Measurements from ENCODE around the gene CFAP119. TPM values are rescaled to one million over a fixed set of nuclear protein-coding genes. Genes with fewer than 3 reads are reported as not detected.

Gene CFAP119
- total RNA-seq, 2 experiments from 2014 or later = 2.0 to 2.3 TPM

GRCh38 chr16:30755955-30756780, 5.7 kb downstream of the CFAP119 start:
- Mint-ChIP-seq H3K36me3 (ENCODE audit: low read depth) (peaks cover 10% of the 10 kb centered on the region), H3K4me1 (ENCODE audit: low read depth) (peaks cover 8% of the 10 kb centered on the region), H3K27ac (no peak overlapping the region), H3K4me3 (no peak overlapping the region), H3K27me3 (ENCODE audit: low read depth) (no peaks in the 10 kb centered on the region), H3K9me3 (no peaks in the 10 kb centered on the region)
- intact Hi-C loops (cut with micrococcal nuclease) = no loop called here
- no peak for DNase-seq
- CTCF ChIA-PET = no interaction called here

- Mint-ChIP-seq H3K27ac (no peak overlapping the region), H3K27me3 (ENCODE audit: low read depth) (no peaks in the 10 kb centered on the region), H3K36me3 (ENCODE audit: low read depth) (peaks cover 16% of the 10 kb centered on the region), H3K4me3 (no peak overlapping the region), H3K9me3 (no peaks in the 10 kb centered on the region), H3K4me1 (ENCODE audit: low read depth) (peaks cover 9% of the 10 kb centered on the region)
- DNase-seq = no peak
- CTCF ChIA-PET = interaction anchor here (1.2 kb wide), 1 partner anchor 189 kb away, joined by 3 read pairs; no protein-coding TSS in a partner anchor
- intact Hi-C loops (cut with micrococcal nuclease) = no loop called here
These were observed 8.3 kb downstream of the CFAP119 start for GRCh38 chr16:30753596-30753995.

- Mint-ChIP-seq H3K4me1 (ENCODE audit: low read depth) (peaks cover 19% of the 10 kb centered on the region), H3K36me3 (ENCODE audit: low read depth) (peaks cover 13% of the 10 kb centered on the region), H3K9me3 (no peaks in the 10 kb centered on the region), H3K27ac (no peak overlapping the region), H3K4me3 (no peak overlapping the region), H3K27me3 (ENCODE audit: low read depth) (no peaks in the 10 kb centered on the region)
- CTCF ChIA-PET = interaction anchor here (1.0 kb wide), 1 partner anchor 63 kb away, joined by 3 read pairs; no protein-coding TSS in a partner anchor
- no peak for DNase-seq
- intact Hi-C loops (cut with micrococcal nuclease) = no loop called here
These were observed 10.9 kb downstream of the CFAP119 start for GRCh38 chr16:30750876-30751465.

- Mint-ChIP-seq H3K4me3 (peak overlapping the region; percentile 89), H3K9me3 (no peaks in the 10 kb centered on the region), H3K4me1 (ENCODE audit: low read depth) (peaks cover 19% of the 10 kb centered on the region), H3K27me3 (ENCODE audit: low read depth) (no peaks in the 10 kb centered on the region), H3K27ac (no peak overlapping the region), H3K36me3 (ENCODE audit: low read depth) (peaks cover 10% of the 10 kb centered on the region)
- DNase-seq = no peak
- intact Hi-C loops (cut with micrococcal nuclease) = no loop called here
- CTCF ChIA-PET = no interaction called here
These were observed 11.7 kb downstream of the CFAP119 start for GRCh38 chr16:30750201-30750600.

GRCh38 chr16:30748634-30749445, 13.0 kb downstream of the CFAP119 start:
- CTCF ChIA-PET = interaction anchor here (0.6 to 1.4 kb wide), 2 partner anchors 19 to 66 kb away, joined by 5 read pairs; no protein-coding TSS in a partner anchor
- Mint-ChIP-seq H3K27me3 (ENCODE audit: low read depth) (no peaks in the 10 kb centered on the region), H3K9me3 (no peaks in the 10 kb centered on the region), H3K36me3 (ENCODE audit: low read depth) (peaks cover 12% of the 10 kb centered on the region), H3K27ac (no peak overlapping the region), H3K4me1 (ENCODE audit: low read depth) (peaks cover 19% of the 10 kb centered on the region), H3K4me3 (peak overlapping the region; percentile 89)
- intact Hi-C loops (cut with micrococcal nuclease) = loop anchor here (1.0 to 2.0 kb wide), 8 partner anchors 13 to 326 kb away; partner anchors contain the start of genes CFAP119, FBRS, PRR14 and RNF40
- no peak for DNase-seq

- intact Hi-C loops (cut with micrococcal nuclease) = loop anchor here (1.0 to 2.0 kb wide), 8 partner anchors 14 to 327 kb away; partner anchors contain the start of genes CFAP119, FBRS, PRR14 and RNF40
- DNase-seq = peak; percentile 99
- no peaks in the 10 kb centered on the region for H3K27me3 Mint-ChIP-seq (ENCODE audit: low read depth)
- peaks cover 19% of the 10 kb centered on the region for H3K36me3 Mint-ChIP-seq (ENCODE audit: low read depth)
- peaks cover 19% of the 10 kb centered on the region for H3K4me1 Mint-ChIP-seq (ENCODE audit: low read depth)
- H3K27ac Mint-ChIP-seq = peak within 1 kb of the TSS; percentile 86
- CTCF ChIA-PET = interaction anchor here (0.5 to 1.4 kb wide), 6 partner anchors 18 to 152 kb away, joined by 3 to 6 read pairs (median 5); no protein-coding TSS in a partner anchor
- peak within 1 kb of the TSS; percentile 89 for H3K4me3 Mint-ChIP-seq
- no peaks in the 10 kb centered on the region for H3K9me3 Mint-ChIP-seq
These were observed 13.8 kb downstream of the CFAP119 start, which contains the start of gene PHKG2 for GRCh38 chr16:30747799-30748633. TSS of gene PHKG2 (plus strand) at chr16:30748425. CDS start at chr16:30748821, 396 bp downstream.

GRCh38 chr16:30747331-30747730, 14.5 kb downstream of the CFAP119 start:
- H3K27me3 Mint-ChIP-seq (ENCODE audit: low read depth) = no peaks in the 10 kb centered on the region

GRCh38 chr16:30746638-30747175, 15.2 kb downstream of the CFAP119 start:
- no peak overlapping the region for H3K27ac Mint-ChIP-seq
- H3K36me3 Mint-ChIP-seq (ENCODE audit: low read depth) = peaks cover 22% of the 10 kb centered on the region
- H3K27me3 Mint-ChIP-seq (ENCODE audit: low read depth) = no peaks in the 10 kb centered on the region
- CTCF ChIA-PET = no interaction called here
- H3K4me3 Mint-ChIP-seq = no peak overlapping the region
- H3K9me3 Mint-ChIP-seq = no peaks in the 10 kb centered on the region
- peaks cover 19% of the 10 kb centered on the region for H3K4me1 Mint-ChIP-seq (ENCODE audit: low read depth)
- intact Hi-C loops (cut with micrococcal nuclease) = no loop called here
- no peak for DNase-seq

More at GRCh38 chr16:30747331-30747730, 14.5 kb downstream of the CFAP119 start:
- Mint-ChIP-seq H3K36me3 (ENCODE audit: low read depth) (peaks cover 19% of the 10 kb centered on the region), H3K27ac (peak overlapping the region; percentile 86), H3K4me1 (ENCODE audit: low read depth) (peaks cover 19% of the 10 kb centered on the region), H3K9me3 (no peaks in the 10 kb centered on the region), H3K4me3 (peak overlapping the region; percentile 89)
- CTCF ChIA-PET = interaction anchor here (0.5 to 1.4 kb wide), 5 partner anchors 20 to 153 kb away, joined by 3 to 6 read pairs (median 5); no protein-coding TSS in a partner anchor
- intact Hi-C loops (cut with micrococcal nuclease) = no loop called here
- DNase-seq = no peak

GRCh38 chr16:30745082-30745481, 16.8 kb downstream of the CFAP119 start:
- DNase-seq = no peak
- CTCF ChIA-PET = interaction anchor here (0.6 kb wide), 1 partner anchor 148 kb away, joined by 4 read pairs; no protein-coding TSS in a partner anchor
- Mint-ChIP-seq H3K36me3 (ENCODE audit: low read depth) (peaks cover 23% of the 10 kb centered on the region), H3K27me3 (ENCODE audit: low read depth) (no peaks in the 10 kb centered on the region), H3K27ac (no peak overlapping the region), H3K4me3 (no peak overlapping the region), H3K4me1 (ENCODE audit: low read depth) (peaks cover 29% of the 10 kb centered on the region), H3K9me3 (no peaks in the 10 kb centered on the region)
- intact Hi-C loops (cut with micrococcal nuclease) = no loop called here

GRCh38 chr16:30744183-30744582, 17.7 kb downstream of the CFAP119 start:
- Mint-ChIP-seq H3K4me1 (ENCODE audit: low read depth) (peaks cover 23% of the 10 kb centered on the region), H3K27ac (no peak overlapping the region), H3K4me3 (no peak overlapping the region), H3K9me3 (no peaks in the 10 kb centered on the region), H3K36me3 (ENCODE audit: low read depth) (peaks cover 24% of the 10 kb centered on the region), H3K27me3 (ENCODE audit: low read depth) (no peaks in the 10 kb centered on the region)
- intact Hi-C loops (cut with micrococcal nuclease) = no loop called here
- DNase-seq = no peak
- CTCF ChIA-PET = no interaction called here

- Mint-ChIP-seq H3K4me1 (ENCODE audit: low read depth) (peaks cover 22% of the 10 kb centered on the region), H3K36me3 (ENCODE audit: low read depth) (peaks cover 27% of the 10 kb centered on the region), H3K9me3 (no peaks in the 10 kb centered on the region), H3K27me3 (ENCODE audit: low read depth) (no peaks in the 10 kb centered on the region), H3K4me3 (no peak overlapping the region), H3K27ac (no peak overlapping the region)
- DNase-seq = no peak
- CTCF ChIA-PET = no interaction called here
- intact Hi-C loops (cut with micrococcal nuclease) = no loop called here
These were observed 18.1 kb downstream of the CFAP119 start for GRCh38 chr16:30743716-30744115.

All from activated naive CD4-positive, alpha-beta T cell treated with anti-CD3 and anti-CD28 coated beads for 36 hours (primary cell).